Measurements from ENCODE around the gene TMEM158. TPM values are rescaled to one million over a fixed set of nuclear protein-coding genes. Genes with fewer than 3 reads are reported as not detected.
A peak's percentile ranks its signal among the peaks of the same experiment; 100 is the strongest.

The TMEM158 gene
- total RNA-seq, 2 experiments from 2014 or later: 0.09 TPM; not detected in 1

DNA sequence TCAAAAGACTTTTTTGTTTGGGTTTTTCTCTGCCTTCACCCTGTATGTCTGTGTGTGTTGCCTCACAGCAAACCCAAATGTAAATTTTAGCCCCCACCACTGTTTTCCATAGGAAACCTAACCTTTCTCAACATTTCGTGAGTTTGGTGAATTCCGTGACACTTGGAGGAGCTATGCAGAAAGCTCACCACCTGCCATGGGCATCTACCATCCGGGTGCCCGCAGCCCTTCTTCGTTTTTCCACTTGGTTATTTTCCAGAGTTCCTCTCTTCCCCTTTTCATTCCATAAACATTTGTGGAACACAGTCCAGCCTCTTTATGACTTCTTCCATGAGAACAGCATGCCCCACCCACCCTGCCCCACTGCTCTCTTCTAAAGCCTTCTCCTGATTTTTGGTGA lies 31.3 kb downstream of the TMEM158 start:
- DNase-seq: no peak
- Mint-ChIP-seq H3K27ac (no peak overlapping the region), H3K4me1 (peaks cover 2% of the 10 kb centered on the region), H3K36me3 (ENCODE audit: low read depth) (no peaks in the 10 kb centered on the region), H3K4me3 (no peak overlapping the region), H3K27me3 (peaks cover 2% of the 10 kb centered on the region), H3K9me3 (ENCODE audit: low read depth) (no peaks in the 10 kb centered on the region)
- no peak for ATAC-seq
- intact Hi-C loops (cut with DNase I, micrococcal nuclease): no loop called here
- POLR2A ChIA-PET: no interaction called here
- CTCF ChIA-PET: interaction anchor here (1.0 kb wide), 1 partner anchor 10 kb away, joined by 3 read pairs; no protein-coding TSS in a partner anchor

GRCh38 chr3:45191924-45192417 lies 34.1 kb downstream of the TMEM158 start:
- Mint-ChIP-seq H3K4me3 (no peak overlapping the region), H3K4me1 (peaks cover 12% of the 10 kb centered on the region), H3K27me3 (peaks cover 2% of the 10 kb centered on the region), H3K9me3 (ENCODE audit: low read depth) (no peaks in the 10 kb centered on the region), H3K27ac (no peak overlapping the region), H3K36me3 (ENCODE audit: low read depth) (no peaks in the 10 kb centered on the region)
- no peak for DNase-seq
- ChIA-PET CTCF (no interaction called here), POLR2A (no interaction called here)
- no peak for ATAC-seq
- intact Hi-C loops (cut with DNase I, micrococcal nuclease): no loop called here

GRCh38 chr3:45191424-45191823 lies 34.7 kb downstream of the TMEM158 start:
- H3K27ac Mint-ChIP-seq: no peak overlapping the region
- no peak for ATAC-seq
- DNase-seq: no peak
- H3K9me3 Mint-ChIP-seq (ENCODE audit: low read depth): no peaks in the 10 kb centered on the region
- peaks cover 11% of the 10 kb centered on the region for H3K4me1 Mint-ChIP-seq
- no peaks in the 10 kb centered on the region for H3K36me3 Mint-ChIP-seq (ENCODE audit: low read depth)
- no peak overlapping the region for H3K4me3 Mint-ChIP-seq
- ChIA-PET CTCF (interaction anchor here (1.5 kb wide), 1 partner anchor 19 kb away, joined by 3 read pairs; no protein-coding TSS in a partner anchor), POLR2A (no interaction called here)
- intact Hi-C loops (cut with DNase I, micrococcal nuclease): no loop called here
- peaks cover 4% of the 10 kb centered on the region for H3K27me3 Mint-ChIP-seq

DNA sequence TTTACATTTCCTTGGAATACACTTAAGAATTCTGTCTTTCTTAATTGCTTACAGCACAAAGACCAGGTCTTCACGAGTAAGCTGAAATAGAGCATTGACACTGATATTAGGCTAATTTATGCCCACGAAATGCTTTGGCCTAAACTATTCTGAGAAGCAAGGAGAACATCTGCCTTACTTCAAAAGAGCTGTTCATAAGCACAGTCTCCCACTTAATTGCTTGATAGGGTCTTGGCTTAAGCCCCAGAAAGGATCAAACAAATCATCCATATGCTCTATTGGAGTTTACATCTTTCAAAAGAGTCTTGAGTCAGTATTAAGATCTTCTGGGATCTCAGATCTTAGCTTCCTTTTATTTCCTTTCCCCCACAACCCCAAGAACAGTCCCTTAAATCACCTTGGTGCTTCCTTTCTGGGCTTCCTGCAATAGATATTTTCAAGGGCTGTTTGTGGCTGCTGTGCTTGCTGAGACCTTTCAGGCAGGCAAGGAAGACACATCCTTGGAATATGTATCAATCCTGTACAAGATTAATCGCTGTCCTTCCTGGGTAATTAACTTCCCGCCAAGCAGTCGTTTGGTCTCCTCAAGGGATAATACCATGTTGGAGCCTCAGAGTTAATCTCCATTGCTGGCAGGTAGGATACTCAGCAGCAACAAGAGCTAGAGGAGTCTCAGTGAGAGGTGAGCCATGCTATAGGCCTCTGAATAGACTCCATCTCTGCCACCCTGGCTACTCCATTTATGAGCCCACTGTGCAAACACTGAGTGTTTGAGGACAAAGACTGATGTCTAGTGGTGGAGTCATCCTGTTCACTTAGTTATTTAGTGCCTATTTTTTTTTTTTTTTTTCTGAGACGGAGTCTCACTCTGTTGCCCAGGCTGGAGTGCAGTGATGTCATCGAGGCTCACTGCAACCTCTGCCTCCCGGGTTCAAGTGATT lies 37.1 kb downstream of the TMEM158 start:
- ChIA-PET CTCF (no interaction called here), POLR2A (no interaction called here)
- no peak for ATAC-seq
- no peak overlapping the region for H3K27ac Mint-ChIP-seq
- H3K36me3 Mint-ChIP-seq (ENCODE audit: low read depth): no peaks in the 10 kb centered on the region
- H3K4me3 Mint-ChIP-seq: no peak overlapping the region
- DNase-seq: no peak
- intact Hi-C loops (cut with DNase I, micrococcal nuclease): no loop called here
- H3K9me3 Mint-ChIP-seq (ENCODE audit: low read depth): no peaks in the 10 kb centered on the region
- peaks cover 4% of the 10 kb centered on the region for H3K27me3 Mint-ChIP-seq
- H3K4me1 Mint-ChIP-seq: peaks cover 12% of the 10 kb centered on the region

DNA sequence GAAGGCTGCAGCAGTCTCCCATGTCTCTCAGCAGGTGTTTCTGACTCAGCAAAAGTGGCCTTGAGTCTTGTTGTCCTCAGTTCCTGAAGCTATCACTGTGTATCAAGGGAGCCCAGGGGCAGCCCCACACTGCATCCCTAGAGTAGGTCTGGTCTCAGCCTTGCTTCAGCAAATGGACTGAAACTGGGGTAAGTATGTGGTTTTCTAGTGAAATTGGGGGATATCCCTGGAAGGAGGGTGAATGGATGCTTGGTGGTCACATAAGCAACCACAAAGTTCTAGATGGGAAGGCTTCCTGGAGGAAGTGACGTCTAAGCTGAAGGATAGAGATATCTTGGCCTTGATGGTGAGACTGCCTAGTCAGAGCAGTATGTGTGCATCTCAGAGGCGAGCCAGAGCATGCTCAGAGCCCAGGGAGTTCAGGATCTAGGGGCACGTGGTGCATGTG lies 38.4 kb downstream of the TMEM158 start:
- DNase-seq: peak; percentile 43
- H3K9me3 Mint-ChIP-seq (ENCODE audit: low read depth): no peaks in the 10 kb centered on the region
- peak; percentile 83 for ATAC-seq
- ChIA-PET CTCF (interaction anchor here (0.6 kb wide), 1 partner anchor 283 kb away, joined by 3 read pairs; no protein-coding TSS in a partner anchor), POLR2A (no interaction called here)
- H3K27me3 Mint-ChIP-seq: peaks cover 4% of the 10 kb centered on the region
- no peak overlapping the region for H3K4me3 Mint-ChIP-seq
- H3K4me1 Mint-ChIP-seq: peaks cover 18% of the 10 kb centered on the region
- H3K27ac Mint-ChIP-seq: no peak overlapping the region
- intact Hi-C loops (cut with DNase I, micrococcal nuclease): no loop called here
- H3K36me3 Mint-ChIP-seq (ENCODE audit: low read depth): no peaks in the 10 kb centered on the region

DNA sequence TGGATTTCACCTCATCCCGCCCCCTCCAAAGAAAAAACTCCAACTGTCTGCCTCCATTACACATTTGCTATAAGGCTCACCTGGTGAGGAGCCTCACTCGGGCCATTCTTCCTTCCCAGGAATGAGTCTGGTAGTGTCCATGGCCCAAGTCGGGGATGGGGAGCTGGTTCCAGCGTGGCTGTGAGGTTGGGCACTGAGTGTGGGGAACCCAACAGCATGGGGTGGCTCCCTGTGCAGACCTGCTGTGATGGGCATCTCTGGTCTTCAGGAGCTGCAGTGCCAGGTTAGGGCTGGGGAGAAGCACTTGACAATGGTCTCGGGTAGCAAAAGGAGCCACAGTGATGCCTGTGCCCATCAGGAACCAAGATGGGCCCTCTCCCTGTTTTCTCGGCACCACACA lies 39.2 kb downstream of the TMEM158 start:
- no peak overlapping the region for H3K27ac Mint-ChIP-seq
- no peaks in the 10 kb centered on the region for H3K36me3 Mint-ChIP-seq (ENCODE audit: low read depth)
- POLR2A ChIA-PET: no interaction called here
- intact Hi-C loops (cut with DNase I, micrococcal nuclease): no loop called here
- no peaks in the 10 kb centered on the region for H3K9me3 Mint-ChIP-seq (ENCODE audit: low read depth)
- DNase-seq (no peak), ATAC-seq (no peak)
- CTCF ChIA-PET: interaction anchor here (0.6 kb wide), 1 partner anchor 558 kb away, joined by 3 read pairs; no protein-coding TSS in a partner anchor
- H3K4me1 Mint-ChIP-seq: peaks cover 18% of the 10 kb centered on the region
- peaks cover 2% of the 10 kb centered on the region for H3K27me3 Mint-ChIP-seq
- H3K4me3 Mint-ChIP-seq: no peak overlapping the region

DNA sequence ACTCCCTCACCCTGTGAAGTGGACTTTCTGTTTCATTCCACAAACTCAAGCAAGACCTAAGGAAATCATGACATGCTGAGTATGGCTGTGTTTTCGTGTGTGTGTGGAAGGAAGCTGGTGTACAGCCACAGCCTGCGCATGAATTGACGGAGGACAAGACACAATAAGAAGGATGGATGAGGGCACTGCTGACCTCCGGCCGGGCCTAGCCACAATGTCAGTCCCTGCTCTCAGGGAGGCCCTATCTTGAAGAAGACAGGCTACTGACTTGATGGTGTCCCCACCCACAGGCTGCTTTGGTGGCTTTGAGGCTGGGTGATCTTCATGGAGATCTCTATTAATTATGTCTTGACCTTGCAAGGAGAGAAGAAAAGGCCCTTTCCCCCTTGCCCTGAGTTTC lies 40.6 kb downstream of the TMEM158 start:
- peaks cover 18% of the 10 kb centered on the region for H3K4me1 Mint-ChIP-seq

GRCh38 chr3:45185052-45185451 lies 41.0 kb downstream of the TMEM158 start:
- Mint-ChIP-seq H3K27me3 (peaks cover 2% of the 10 kb centered on the region), H3K36me3 (ENCODE audit: low read depth) (no peaks in the 10 kb centered on the region), H3K27ac (no peak overlapping the region), H3K4me1 (peaks cover 18% of the 10 kb centered on the region), H3K4me3 (no peak overlapping the region), H3K9me3 (ENCODE audit: low read depth) (no peaks in the 10 kb centered on the region)
- CTCF ChIA-PET: interaction anchor here (1.0 to 1.1 kb wide), 2 partner anchors 10 to 25 kb away, joined by 3 read pairs; no protein-coding TSS in a partner anchor
- DNase-seq (no peak), ATAC-seq (no peak)
- POLR2A ChIA-PET: no interaction called here
- intact Hi-C loops (cut with DNase I, micrococcal nuclease): no loop called here

More for the DNA sequence above, 40.6 kb downstream of the TMEM158 start:
- H3K36me3 Mint-ChIP-seq (ENCODE audit: low read depth): no peaks in the 10 kb centered on the region
- peaks cover 2% of the 10 kb centered on the region for H3K27me3 Mint-ChIP-seq
- no peak overlapping the region for H3K27ac Mint-ChIP-seq
- no peak overlapping the region for H3K4me3 Mint-ChIP-seq
- ChIA-PET POLR2A (no interaction called here), CTCF (interaction anchor here (1.0 kb wide), 1 partner anchor 9 kb away, joined by 3 read pairs; no protein-coding TSS in a partner anchor)
- intact Hi-C loops (cut with DNase I, micrococcal nuclease): no loop called here
- DNase-seq: no peak
- H3K9me3 Mint-ChIP-seq (ENCODE audit: low read depth): no peaks in the 10 kb centered on the region
- ATAC-seq: no peak

- no peak for ATAC-seq
- intact Hi-C loops (cut with DNase I, micrococcal nuclease): no loop called here
- POLR2A ChIA-PET: no interaction called here
- Mint-ChIP-seq H3K9me3 (ENCODE audit: low read depth) (no peaks in the 10 kb centered on the region), H3K4me3 (no peak overlapping the region), H3K4me1 (peaks cover 18% of the 10 kb centered on the region), H3K27ac (no peak overlapping the region), H3K27me3 (peaks cover 5% of the 10 kb centered on the region), H3K36me3 (ENCODE audit: low read depth) (no peaks in the 10 kb centered on the region)
- CTCF ChIA-PET: interaction anchor here (0.5 to 1.4 kb wide), 3 partner anchors 26 to 72 kb away, joined by 3 read pairs; no protein-coding TSS in a partner anchor
- no peak for DNase-seq
Measured at GRCh38 chr3:45183872-45184262, 42.2 kb downstream of the TMEM158 start.

- peak; percentile 16 for DNase-seq
- no peak overlapping the region for H3K27ac Mint-ChIP-seq
- ChIA-PET CTCF (interaction anchor here (0.5 to 1.4 kb wide), 2 partner anchors 28 to 73 kb away, joined by 3 read pairs; no protein-coding TSS in a partner anchor), POLR2A (interaction anchor here (0.6 kb wide), 1 partner anchor 200 kb away, joined by 4 read pairs; no protein-coding TSS in a partner anchor)
- peaks cover 14% of the 10 kb centered on the region for H3K4me1 Mint-ChIP-seq
- H3K36me3 Mint-ChIP-seq (ENCODE audit: low read depth): no peaks in the 10 kb centered on the region
- H3K9me3 Mint-ChIP-seq (ENCODE audit: low read depth): no peaks in the 10 kb centered on the region
- H3K4me3 Mint-ChIP-seq: no peak overlapping the region
- H3K27me3 Mint-ChIP-seq: peaks cover 5% of the 10 kb centered on the region
- ATAC-seq: peak; percentile 35
- intact Hi-C loops (cut with DNase I, micrococcal nuclease): no loop called here
Measured at GRCh38 chr3:45182915-45183871, 42.9 kb downstream of the TMEM158 start.

GRCh38 chr3:45181496-45181895 lies 44.6 kb downstream of the TMEM158 start:
- intact Hi-C loops (cut with DNase I, micrococcal nuclease): no loop called here
- ATAC-seq (no peak), DNase-seq (no peak)
- Mint-ChIP-seq H3K27ac (no peak overlapping the region), H3K27me3 (peaks cover 4% of the 10 kb centered on the region), H3K4me3 (no peak overlapping the region), H3K9me3 (ENCODE audit: low read depth) (no peaks in the 10 kb centered on the region), H3K36me3 (ENCODE audit: low read depth) (no peaks in the 10 kb centered on the region), H3K4me1 (peaks cover 7% of the 10 kb centered on the region)
- ChIA-PET CTCF (interaction anchor here (0.9 to 1.0 kb wide), 2 partner anchors 11 to 71 kb away, joined by 3 read pairs; no protein-coding TSS in a partner anchor), POLR2A (no interaction called here)

Data from activated CD4-positive, alpha-beta T cell treated with anti-CD3 and anti-CD28 coated beads for 36 hours (primary cell).